Uterus (tissue), 2 donors: ENCODE results near the gene FUT1.

Experiments
- CTCF ChIP-seq, 4 experiments: fragments of 200-600 bp in 2 of 4; fragments of 450-650 bp in 2 of 4; sonication (generic) in 2 of 4; IDR thresholded peaks; one replicate each; pipeline ENCODE4 v1.5.1; 2016 to 2019; ENCODE audit warnings: antibody characterized with exemption in 4 of 4, mild to moderate bottlenecking in 2 of 4, moderate library complexity in 1 of 4
- POLR2A ChIP-seq, 2 donors: fragments of 450-650 bp; IDR thresholded peaks; one replicate each; pipeline ENCODE4 v1.6.1; 2016; ENCODE audit warnings: antibody characterized with exemption in 2 of 2, mild to moderate bottlenecking in 1 of 2, moderate library complexity in 1 of 2

GRCh38 chr19:48777139-48777538 lies 24.7 kb upstream of the FUT1 start:
- TF ChIP-seq CTCF (IDR thresholded peaks at IDR 0.05): no peak
- no peak for TF ChIP-seq POLR2A (IDR thresholded peaks at IDR 0.05)
